ENCODE data around the gene MSH2.
A peak's percentile ranks its signal among the peaks of the same experiment; 100 is the strongest.

Gene MSH2

DNA sequence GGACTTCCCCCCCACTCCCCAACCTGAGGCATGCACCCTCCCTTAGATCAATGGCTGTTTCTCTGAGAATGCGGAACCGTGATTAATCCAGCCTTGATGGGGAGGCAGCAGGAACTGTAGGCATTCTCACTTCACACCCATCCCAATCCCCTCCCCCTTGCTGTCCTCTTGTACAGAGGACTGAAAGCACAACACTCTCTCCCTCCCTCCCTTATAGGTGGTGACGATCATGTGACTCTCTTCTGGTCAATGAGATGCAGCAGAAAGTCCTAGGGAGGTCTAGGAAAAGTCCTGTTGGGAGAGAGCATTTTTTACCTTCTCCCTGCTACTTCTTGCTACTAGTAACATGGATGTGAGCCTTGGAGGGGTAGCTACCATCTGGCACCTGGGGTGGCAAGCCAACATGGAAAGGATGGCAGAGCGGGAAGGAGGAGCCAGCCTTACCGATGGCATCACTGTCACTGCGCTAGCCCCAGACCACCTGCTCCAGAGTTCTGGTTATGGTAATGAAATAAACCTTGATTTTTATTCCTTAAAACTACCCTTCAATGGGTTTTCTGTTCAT lies 106.9 kb downstream of the MSH2 start:
- Histone ChIP-seq H3K4me3 (ENCODE audit: low read length) (no peak overlapping the region), H3K36me3 (ENCODE audit: insufficient read depth, low read length) (no peaks in the 10 kb centered on the region), H3K9me3 (ENCODE audit: insufficient read depth, low read depth, low read length) (peaks cover 11% of the 10 kb centered on the region; the same call in 1 of the 2 replicates), H3K27ac (ENCODE audit: low read depth, low read length) (no peak overlapping the region), H3K9ac (ENCODE audit: low read depth, low read length) (no peak overlapping the region), H3K4me1 (ENCODE audit: insufficient read depth, low read length) (no peaks in the 10 kb centered on the region), H3K27me3 (ENCODE audit: insufficient read depth, low read length) (no peaks in the 10 kb centered on the region)
- 92% methylated on average over 5 of the region's 6 CpGs for WGBS

- Histone ChIP-seq H3K27me3 (ENCODE audit: insufficient read depth, low read length) (no peaks in the 10 kb centered on the region), H3K9ac (ENCODE audit: low read depth, low read length) (no peak overlapping the region), H3K9me3 (ENCODE audit: insufficient read depth, low read depth, low read length) (peaks cover 2% of the 10 kb centered on the region; the same call in 1 of the 2 replicates), H3K4me3 (ENCODE audit: low read length) (no peak overlapping the region), H3K36me3 (ENCODE audit: insufficient read depth, low read length) (no peaks in the 10 kb centered on the region), H3K4me1 (ENCODE audit: insufficient read depth, low read length) (0 out of 2 replicates have a peak, but pooled peaks cover 2% of the 10 kb centered on the region), H3K27ac (ENCODE audit: low read depth, low read length) (no peak overlapping the region)
- 85% methylated on average over 4 of the region's 4 CpGs for WGBS
These were observed 107.8 kb downstream of the MSH2 start for GRCh38 chr2:47510745-47511144.

DNA sequence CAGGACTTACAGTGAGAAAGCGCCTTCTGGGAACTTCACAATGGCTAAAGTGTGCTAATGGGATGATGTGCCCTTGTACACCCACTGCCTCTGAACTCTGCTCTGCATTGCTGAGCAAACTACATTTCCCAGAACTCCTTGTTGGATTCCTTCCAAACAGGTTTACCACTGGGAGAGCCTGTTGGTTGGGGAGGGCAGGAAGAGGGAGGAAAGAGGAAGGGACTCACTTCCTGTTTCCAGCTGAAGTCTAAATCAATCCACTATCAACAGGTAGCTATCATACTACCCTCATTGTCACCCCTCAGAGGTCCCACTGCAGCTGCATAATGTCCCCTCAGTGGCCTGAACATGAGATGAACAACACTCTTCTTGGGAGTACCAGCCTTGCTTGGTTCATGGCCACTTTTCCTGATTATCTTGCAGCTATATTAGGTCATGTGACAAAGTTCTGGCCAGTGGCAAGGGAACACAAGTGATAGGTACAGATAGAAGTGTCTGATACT lies 109.7 kb downstream of the MSH2 start:
- H3K27me3 ChIP-seq (ENCODE audit: insufficient read depth, low read length): no peaks in the 10 kb centered on the region
- no peaks in the 10 kb centered on the region for H3K9me3 ChIP-seq (ENCODE audit: insufficient read depth, low read depth, low read length)
- H3K36me3 ChIP-seq (ENCODE audit: insufficient read depth, low read length): no peaks in the 10 kb centered on the region
- H3K27ac ChIP-seq (ENCODE audit: low read depth, low read length): no peak overlapping the region
- H3K4me3 ChIP-seq (ENCODE audit: low read length): no peak overlapping the region
- H3K4me1 ChIP-seq (ENCODE audit: insufficient read depth, low read length): peaks cover 16% of the 10 kb centered on the region
- 87% methylated on average over 1 of the region's 1 CpG for WGBS
- no peak overlapping the region for H3K9ac ChIP-seq (ENCODE audit: low read depth, low read length)

DNA sequence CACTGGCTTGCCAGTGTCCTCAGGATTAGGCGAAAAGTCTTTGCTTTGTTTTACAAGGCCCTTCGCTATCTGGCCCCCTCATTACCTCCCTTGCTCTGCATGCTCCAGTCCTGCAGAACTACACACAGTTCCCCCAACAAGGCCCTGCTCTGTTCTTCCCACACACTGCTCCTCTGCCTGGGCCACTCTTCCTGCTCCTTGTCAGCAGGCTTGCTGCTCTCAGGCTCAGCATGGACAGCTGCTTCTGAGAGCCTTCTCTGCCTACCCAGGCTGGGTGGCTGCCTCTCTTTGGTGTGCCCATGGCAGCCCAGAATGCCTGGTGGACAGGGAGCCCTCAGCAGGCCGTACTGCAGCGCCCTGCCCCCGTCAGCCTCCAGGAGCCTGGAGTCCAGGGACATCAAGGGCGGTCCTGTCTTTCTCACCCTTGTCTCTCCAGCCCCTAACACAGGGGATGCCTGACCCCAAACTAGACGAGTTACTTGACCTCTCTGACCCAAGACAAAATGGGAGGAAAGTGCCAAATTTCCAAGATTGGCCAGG lies 111.1 kb downstream of the MSH2 start:
- H3K4me1 ChIP-seq (ENCODE audit: insufficient read depth, low read length): peaks cover 16% of the 10 kb centered on the region
- H3K36me3 ChIP-seq (ENCODE audit: insufficient read depth, low read length): no peaks in the 10 kb centered on the region
- 88% methylated on average over 7 of the region's 7 CpGs for WGBS

DNA sequence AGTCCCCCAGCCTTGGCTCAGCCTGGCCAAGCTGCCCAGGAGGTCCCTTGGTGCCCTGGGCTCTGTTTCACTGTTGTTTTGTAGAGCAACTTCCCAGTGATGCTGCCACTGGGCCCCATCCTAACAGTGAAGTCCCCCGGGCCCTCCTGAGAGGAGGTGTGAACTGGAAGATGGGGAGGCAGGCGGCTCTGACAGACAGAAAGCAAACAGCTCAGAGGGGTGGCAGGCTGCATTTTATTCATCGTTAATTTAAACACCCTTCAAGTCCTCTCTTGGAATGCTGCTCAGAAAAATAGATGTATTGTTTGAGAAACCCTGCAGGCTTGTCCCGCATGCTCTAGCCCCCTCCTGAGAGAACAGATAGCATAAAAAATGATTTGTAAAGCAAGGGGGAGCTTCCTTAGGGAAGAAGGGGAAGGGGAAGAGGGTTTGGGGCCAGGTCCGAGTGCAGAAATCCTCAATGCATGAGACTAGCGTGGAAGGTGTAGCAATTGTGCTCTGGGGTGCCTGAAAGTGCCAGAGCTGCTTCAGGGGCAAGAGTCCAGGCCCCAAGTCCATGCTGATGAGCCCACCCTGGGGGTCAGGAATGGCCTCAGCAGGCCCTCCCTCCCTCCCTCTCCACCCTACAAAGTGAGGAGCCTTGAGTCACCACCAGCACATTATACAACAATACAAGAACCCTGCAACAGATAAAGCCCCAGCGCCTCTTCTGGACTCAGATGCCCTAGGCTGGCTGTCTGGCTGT lies 113.6 kb downstream of the MSH2 start:
- Histone ChIP-seq H3K9ac (ENCODE audit: low read depth, low read length) (no peak overlapping the region), H3K4me1 (ENCODE audit: insufficient read depth, low read length) (peaks cover 19% of the 10 kb centered on the region), H3K9me3 (ENCODE audit: insufficient read depth, low read depth, low read length) (no peaks in the 10 kb centered on the region), H3K4me3 (ENCODE audit: low read length) (no peak overlapping the region), H3K27me3 (ENCODE audit: insufficient read depth, low read length) (peaks cover 13% of the 10 kb centered on the region; the same call in 1 of the 2 replicates), H3K27ac (ENCODE audit: low read depth, low read length) (no peak overlapping the region), H3K36me3 (ENCODE audit: insufficient read depth, low read length) (no peaks in the 10 kb centered on the region)
- whole genome bisulfite sequencing: 35% methylated on average over 7 of the region's 7 CpGs

More for the DNA sequence above, 111.1 kb downstream of the MSH2 start:
- Histone ChIP-seq H3K9me3 (ENCODE audit: insufficient read depth, low read depth, low read length) (no peaks in the 10 kb centered on the region), H3K9ac (ENCODE audit: low read depth, low read length) (no peak overlapping the region), H3K27me3 (ENCODE audit: insufficient read depth, low read length) (no peaks in the 10 kb centered on the region), H3K4me3 (ENCODE audit: low read length) (no peak overlapping the region), H3K27ac (ENCODE audit: low read depth, low read length) (no peak overlapping the region)

- H3K9ac ChIP-seq (ENCODE audit: low read depth, low read length): no peak overlapping the region
- H3K4me3 ChIP-seq (ENCODE audit: low read length): no peak overlapping the region
- H3K4me1 ChIP-seq (ENCODE audit: insufficient read depth, low read length): peaks cover 19% of the 10 kb centered on the region
- H3K9me3 ChIP-seq (ENCODE audit: insufficient read depth, low read depth, low read length): no peaks in the 10 kb centered on the region
- no peak overlapping the region for H3K27ac ChIP-seq (ENCODE audit: low read depth, low read length)
- 93% methylated on average over 12 of the region's 12 CpGs for WGBS
- no peaks in the 10 kb centered on the region for H3K36me3 ChIP-seq (ENCODE audit: insufficient read depth, low read length)
- peaks cover 20% of the 10 kb centered on the region; the same call in 1 of the 2 replicates for H3K27me3 ChIP-seq (ENCODE audit: insufficient read depth, low read length)
These were observed 115.7 kb downstream of the MSH2 start for GRCh38 chr2:47518497-47519146.

DNA sequence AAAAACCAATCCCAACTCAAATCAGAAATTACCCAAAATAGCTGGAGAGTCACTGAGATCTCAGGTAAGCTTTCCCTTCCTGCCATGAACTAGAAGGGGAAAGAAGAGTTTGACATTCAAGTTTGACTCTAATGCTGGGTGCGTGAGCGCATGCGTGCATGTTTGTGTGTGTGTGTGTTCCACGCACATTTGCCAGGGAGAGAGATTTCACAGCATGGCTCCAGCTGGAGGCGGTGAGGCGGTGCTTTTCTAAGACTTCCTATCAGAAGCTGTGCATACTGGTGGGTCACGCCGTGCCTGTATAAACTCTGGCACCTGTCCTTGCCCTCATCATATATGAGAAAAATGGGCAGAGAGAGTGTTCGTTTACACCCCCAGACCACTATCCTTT lies 116.2 kb downstream of the MSH2 start:
- no peak overlapping the region for H3K9ac ChIP-seq (ENCODE audit: low read depth, low read length)
- H3K4me3 ChIP-seq (ENCODE audit: low read length): no peak overlapping the region
- no peaks in the 10 kb centered on the region for H3K9me3 ChIP-seq (ENCODE audit: insufficient read depth, low read depth, low read length)
- H3K36me3 ChIP-seq (ENCODE audit: insufficient read depth, low read length): no peaks in the 10 kb centered on the region
- peaks cover 20% of the 10 kb centered on the region; the same call in 1 of the 2 replicates for H3K27me3 ChIP-seq (ENCODE audit: insufficient read depth, low read length)
- H3K27ac ChIP-seq (ENCODE audit: low read depth, low read length): no peak overlapping the region
- 97% methylated on average over 9 of the region's 9 CpGs for WGBS
- H3K4me1 ChIP-seq (ENCODE audit: insufficient read depth, low read length): peaks cover 19% of the 10 kb centered on the region

GRCh38 chr2:47519604-47520301 lies 116.8 kb downstream of the MSH2 start:
- no peak overlapping the region for H3K9ac ChIP-seq (ENCODE audit: low read depth, low read length)
- H3K27me3 ChIP-seq (ENCODE audit: insufficient read depth, low read length): peaks cover 20% of the 10 kb centered on the region; the same call in 1 of the 2 replicates
- WGBS: 45% methylated on average over 7 of the region's 9 CpGs
- no peak overlapping the region for H3K4me3 ChIP-seq (ENCODE audit: low read length)
- H3K27ac ChIP-seq (ENCODE audit: low read depth, low read length): no peak overlapping the region
- peaks cover 19% of the 10 kb centered on the region for H3K4me1 ChIP-seq (ENCODE audit: insufficient read depth, low read length)
- H3K9me3 ChIP-seq (ENCODE audit: insufficient read depth, low read depth, low read length): no peaks in the 10 kb centered on the region
- no peaks in the 10 kb centered on the region for H3K36me3 ChIP-seq (ENCODE audit: insufficient read depth, low read length)

DNA sequence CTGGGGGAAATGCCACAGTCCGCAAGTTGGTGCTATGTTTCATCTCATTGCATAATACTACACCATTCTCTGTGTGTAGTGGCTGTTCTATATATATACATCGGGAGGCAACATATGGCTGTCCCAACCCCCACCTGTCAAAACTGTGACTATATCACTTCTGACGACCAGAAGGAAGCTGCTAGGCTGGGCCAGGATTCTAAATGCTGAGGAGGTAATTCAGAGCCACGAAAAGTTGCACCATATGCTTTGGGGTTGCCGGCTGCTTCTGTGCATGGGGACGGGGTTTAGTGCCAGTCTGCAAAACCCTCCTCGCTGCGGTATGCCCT lies 117.3 kb downstream of the MSH2 start:
- Histone ChIP-seq H3K4me3 (ENCODE audit: low read length) (no peak overlapping the region), H3K36me3 (ENCODE audit: insufficient read depth, low read length) (no peaks in the 10 kb centered on the region), H3K9me3 (ENCODE audit: insufficient read depth, low read depth, low read length) (no peaks in the 10 kb centered on the region), H3K4me1 (ENCODE audit: insufficient read depth, low read length) (peaks cover 19% of the 10 kb centered on the region), H3K27ac (ENCODE audit: low read depth, low read length) (no peak overlapping the region), H3K9ac (ENCODE audit: low read depth, low read length) (no peak overlapping the region), H3K27me3 (ENCODE audit: insufficient read depth, low read length) (peaks cover 20% of the 10 kb centered on the region; the same call in 1 of the 2 replicates)
- WGBS: 57% methylated on average over 7 of the region's 8 CpGs

DNA sequence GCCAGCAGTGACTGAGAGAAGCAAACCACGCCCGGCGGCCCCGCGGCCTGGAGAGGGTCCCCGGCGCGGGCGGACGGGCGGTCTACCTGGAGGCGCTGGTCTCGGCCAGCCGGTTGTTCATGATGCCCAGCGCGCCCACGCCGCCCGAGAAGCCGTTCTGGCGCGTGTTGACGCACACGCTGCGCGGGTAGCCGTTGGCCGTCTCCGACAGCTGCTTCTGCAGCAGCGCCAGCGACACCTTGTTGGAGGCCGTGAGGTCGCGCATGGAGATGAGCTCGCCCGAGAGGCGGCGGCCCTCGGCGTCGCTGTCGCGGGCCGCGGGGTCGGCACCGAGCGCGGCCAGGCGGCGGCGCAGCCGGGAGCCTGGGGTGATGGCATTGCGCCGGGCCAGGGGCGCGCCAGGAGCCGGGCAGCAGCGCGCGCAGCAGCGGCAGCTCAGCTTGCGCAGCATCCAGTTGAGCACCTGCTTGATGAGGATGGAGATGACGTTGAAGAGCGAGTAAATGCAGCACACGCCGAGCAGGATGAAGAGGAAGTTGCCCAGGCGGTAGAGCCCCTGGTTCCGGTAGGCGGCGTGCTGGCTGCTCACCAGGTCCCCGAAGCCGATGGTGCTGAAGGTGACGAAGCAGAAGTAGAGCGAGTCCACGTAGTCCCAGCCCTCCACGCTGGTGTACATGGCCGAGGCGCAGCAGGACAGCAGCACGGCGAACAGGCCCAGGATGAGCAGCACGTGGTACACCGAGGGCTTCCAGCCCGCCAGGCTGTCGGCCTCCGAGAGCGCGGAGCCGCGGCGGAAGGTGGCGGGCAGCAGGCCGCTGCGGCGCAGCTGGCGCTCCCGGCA lies 118.1 kb downstream of the MSH2 start:
- Histone ChIP-seq H3K27me3 (ENCODE audit: insufficient read depth, low read length) (peaks cover 20% of the 10 kb centered on the region; the same call in 1 of the 2 replicates), H3K9me3 (ENCODE audit: insufficient read depth, low read depth, low read length) (no peaks in the 10 kb centered on the region), H3K4me3 (ENCODE audit: low read length) (peak overlapping the region; percentile 41), H3K4me1 (ENCODE audit: insufficient read depth, low read length) (peaks cover 15% of the 10 kb centered on the region), H3K36me3 (ENCODE audit: insufficient read depth, low read length) (no peaks in the 10 kb centered on the region), H3K9ac (ENCODE audit: low read depth, low read length) (no peak overlapping the region; the same call in 1 of the 2 replicates), H3K27ac (ENCODE audit: low read depth, low read length) (no peak overlapping the region)
- 29% methylated on average over 97 of the region's 97 CpGs for WGBS

All from HUES64 (cell line).